ENCODE results near the gene GNA14.

DNA sequence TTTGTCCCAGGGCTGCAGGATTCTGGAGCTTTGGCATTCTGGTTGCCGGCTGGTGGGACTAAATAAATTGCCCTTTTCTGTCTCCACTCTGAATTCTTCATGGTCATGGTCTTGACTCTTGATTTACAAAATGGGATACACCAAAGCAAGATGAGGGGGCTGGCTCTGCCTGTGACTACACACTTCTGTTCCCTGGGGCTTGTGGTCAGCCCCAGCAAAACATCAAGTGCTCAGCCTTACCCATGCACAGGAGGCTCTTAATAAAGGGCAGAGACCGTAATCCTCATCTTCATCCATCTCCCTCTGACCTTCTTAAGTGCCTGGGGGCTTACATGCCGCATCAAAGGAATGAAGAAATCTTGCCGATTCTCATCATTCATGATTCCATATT, 198.0 kb downstream of the GNA14 start:
- no peak for TF ChIP-seq POLR2AphosphoS5 (IDR thresholded peaks at IDR 0.05)
- TF ChIP-seq, protein P1, sequence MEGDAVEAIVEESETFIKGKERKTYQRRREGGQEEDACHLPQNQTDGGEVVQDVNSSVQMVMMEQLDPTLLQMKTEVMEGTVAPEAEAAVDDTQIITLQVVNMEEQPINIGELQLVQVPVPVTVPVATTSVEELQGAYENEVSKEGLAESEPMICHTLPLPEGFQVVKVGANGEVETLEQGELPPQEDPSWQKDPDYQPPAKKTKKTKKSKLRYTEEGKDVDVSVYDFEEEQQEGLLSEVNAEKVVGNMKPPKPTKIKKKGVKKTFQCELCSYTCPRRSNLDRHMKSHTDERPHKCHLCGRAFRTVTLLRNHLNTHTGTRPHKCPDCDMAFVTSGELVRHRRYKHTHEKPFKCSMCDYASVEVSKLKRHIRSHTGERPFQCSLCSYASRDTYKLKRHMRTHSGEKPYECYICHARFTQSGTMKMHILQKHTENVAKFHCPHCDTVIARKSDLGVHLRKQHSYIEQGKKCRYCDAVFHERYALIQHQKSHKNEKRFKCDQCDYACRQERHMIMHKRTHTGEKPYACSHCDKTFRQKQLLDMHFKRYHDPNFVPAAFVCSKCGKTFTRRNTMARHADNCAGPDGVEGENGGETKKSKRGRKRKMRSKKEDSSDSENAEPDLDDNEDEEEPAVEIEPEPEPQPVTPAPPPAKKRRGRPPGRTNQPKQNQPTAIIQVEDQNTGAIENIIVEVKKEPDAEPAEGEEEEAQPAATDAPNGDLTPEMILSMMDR (IDR thresholded peaks at IDR 0.05; ENCODE audit: poor library complexity, severe bottlenecking), result no peak
- TF ChIP-seq REST (IDR thresholded peaks at IDR 0.05; ENCODE audit: borderline replicate concordance), result no peak
- TF ChIP-seq EP300 (conservative IDR thresholded peaks at IDR 0.05; ENCODE audit: poor library complexity, severe bottlenecking), result no peak
